Brain microvascular endothelial cell (primary cell): Measurements from ENCODE around the gene ZBTB25.

Source experiments
- DNase-seq: peaks from one replicate; pipeline ENCODE4 v3.0.0-alpha.2; 2020
- H3K27ac ChIP-seq: fragments of 250-450 bp; sonication (Bioruptor Pico); 2 replicates; pipeline ENCODE4 v1.5.1; 2020; ENCODE audit warnings: mild to moderate bottlenecking, moderate library complexity
- H3K27me3 ChIP-seq: fragments of 250-450 bp; sonication (Bioruptor Pico); replicated peaks from 2 replicates; pipeline ENCODE4 v1.5.1; 2020; ENCODE audit warnings: mild to moderate bottlenecking
- H3K36me3 ChIP-seq: fragments of 250-450 bp; sonication (Bioruptor Pico); replicated peaks from 2 replicates; pipeline ENCODE4 v1.5.1; 2020; ENCODE audit warnings: mild to moderate bottlenecking
- H3K4me3 ChIP-seq: 2 replicates; pipeline ENCODE4 v1.5.1; 2011; ENCODE audit warnings: low read depth, mild to moderate bottlenecking, control low read depth, low read length, moderate library complexity
- in situ Hi-C: cut with HindIII; loops from 2 replicates; pipeline ENCODE4 v1.10.0; 2017; ENCODE audit warnings: low sequenced_read_pairs, low pct_ligation_motif_present
- TF ChIP-seq, protein P1 (sequence below): IDR thresholded peaks from 2 replicates; pipeline ENCODE4 v1.5.1; 2011; ENCODE audit warnings: low read depth, mild to moderate bottlenecking, moderate library complexity, low read length, control low read depth, inconsistent platforms; ENCODE audit errors: missing control alignments

The ZBTB25 gene

GRCh38 chr14:64447876-64448670 lies 55.6 kb downstream of the ZBTB25 start:
- TF ChIP-seq, protein P1, sequence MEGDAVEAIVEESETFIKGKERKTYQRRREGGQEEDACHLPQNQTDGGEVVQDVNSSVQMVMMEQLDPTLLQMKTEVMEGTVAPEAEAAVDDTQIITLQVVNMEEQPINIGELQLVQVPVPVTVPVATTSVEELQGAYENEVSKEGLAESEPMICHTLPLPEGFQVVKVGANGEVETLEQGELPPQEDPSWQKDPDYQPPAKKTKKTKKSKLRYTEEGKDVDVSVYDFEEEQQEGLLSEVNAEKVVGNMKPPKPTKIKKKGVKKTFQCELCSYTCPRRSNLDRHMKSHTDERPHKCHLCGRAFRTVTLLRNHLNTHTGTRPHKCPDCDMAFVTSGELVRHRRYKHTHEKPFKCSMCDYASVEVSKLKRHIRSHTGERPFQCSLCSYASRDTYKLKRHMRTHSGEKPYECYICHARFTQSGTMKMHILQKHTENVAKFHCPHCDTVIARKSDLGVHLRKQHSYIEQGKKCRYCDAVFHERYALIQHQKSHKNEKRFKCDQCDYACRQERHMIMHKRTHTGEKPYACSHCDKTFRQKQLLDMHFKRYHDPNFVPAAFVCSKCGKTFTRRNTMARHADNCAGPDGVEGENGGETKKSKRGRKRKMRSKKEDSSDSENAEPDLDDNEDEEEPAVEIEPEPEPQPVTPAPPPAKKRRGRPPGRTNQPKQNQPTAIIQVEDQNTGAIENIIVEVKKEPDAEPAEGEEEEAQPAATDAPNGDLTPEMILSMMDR, result no peak
- peak; percentile 16 for DNase-seq
- no peaks in the 10 kb centered on the region for H3K27me3 ChIP-seq
- peaks cover 11% of the 10 kb centered on the region for H3K36me3 ChIP-seq
- no peak overlapping the region for H3K27ac ChIP-seq
- in situ Hi-C loops, result no loop called here
- no peak overlapping the region for H3K4me3 ChIP-seq

DNA sequence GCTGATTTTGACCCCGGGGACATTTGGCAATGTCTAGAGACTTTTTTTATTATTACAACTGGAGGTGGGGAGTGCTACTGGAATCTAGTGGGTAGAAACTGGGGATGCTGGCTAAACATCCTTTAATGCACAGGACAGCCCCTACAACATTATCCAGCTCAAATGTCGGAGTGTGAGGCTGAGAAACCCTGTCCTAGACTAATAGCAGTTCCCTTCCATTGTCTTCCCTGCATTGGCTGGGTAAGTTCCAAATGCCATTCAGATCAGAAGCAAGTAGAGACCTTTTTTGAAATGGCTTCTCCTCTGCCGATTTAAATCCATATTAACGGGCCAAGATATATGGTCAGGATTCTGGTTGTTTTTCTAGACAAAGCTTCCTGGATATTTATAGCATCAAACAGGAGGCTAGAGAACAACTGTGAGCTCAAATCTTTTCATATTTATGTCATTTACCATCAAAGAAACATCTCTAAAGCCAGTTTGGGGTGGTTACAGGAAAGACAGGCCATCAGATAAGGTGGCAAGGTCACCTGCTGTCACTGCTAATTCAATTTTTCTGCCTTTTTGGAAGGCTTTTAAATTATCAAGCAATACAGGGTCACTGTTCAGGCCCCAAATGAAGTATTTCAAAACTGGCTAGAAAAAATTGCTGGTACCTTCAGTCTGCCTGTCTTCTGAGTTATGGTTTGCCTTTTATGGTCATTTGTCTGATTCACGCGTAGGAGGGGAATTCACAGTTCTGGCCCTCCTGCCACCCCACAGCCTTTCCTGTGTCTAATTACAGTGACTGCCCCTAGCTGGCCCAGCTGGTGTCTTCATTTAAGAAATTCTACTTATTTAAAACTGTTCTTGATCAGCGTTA lies 58.4 kb downstream of the ZBTB25 start:
- peak; percentile 88 for DNase-seq
- Histone ChIP-seq H3K27me3 (no peaks in the 10 kb centered on the region), H3K36me3 (peaks cover 8% of the 10 kb centered on the region), H3K4me3 (no peak overlapping the region), H3K27ac (peak overlapping the region; percentile 94)
- TF ChIP-seq, protein P1, result peak; percentile 10
- in situ Hi-C loops, result no loop called here

- in situ Hi-C loops, result no loop called here
- no peak for DNase-seq
- Histone ChIP-seq H3K27ac (no peak overlapping the region), H3K27me3 (no peaks in the 10 kb centered on the region), H3K36me3 (no peaks in the 10 kb centered on the region), H3K4me3 (no peak overlapping the region)
- TF ChIP-seq, protein P1, result no peak
These were observed 59.5 kb downstream of the ZBTB25 start for GRCh38 chr14:64444140-64444539.

DNA sequence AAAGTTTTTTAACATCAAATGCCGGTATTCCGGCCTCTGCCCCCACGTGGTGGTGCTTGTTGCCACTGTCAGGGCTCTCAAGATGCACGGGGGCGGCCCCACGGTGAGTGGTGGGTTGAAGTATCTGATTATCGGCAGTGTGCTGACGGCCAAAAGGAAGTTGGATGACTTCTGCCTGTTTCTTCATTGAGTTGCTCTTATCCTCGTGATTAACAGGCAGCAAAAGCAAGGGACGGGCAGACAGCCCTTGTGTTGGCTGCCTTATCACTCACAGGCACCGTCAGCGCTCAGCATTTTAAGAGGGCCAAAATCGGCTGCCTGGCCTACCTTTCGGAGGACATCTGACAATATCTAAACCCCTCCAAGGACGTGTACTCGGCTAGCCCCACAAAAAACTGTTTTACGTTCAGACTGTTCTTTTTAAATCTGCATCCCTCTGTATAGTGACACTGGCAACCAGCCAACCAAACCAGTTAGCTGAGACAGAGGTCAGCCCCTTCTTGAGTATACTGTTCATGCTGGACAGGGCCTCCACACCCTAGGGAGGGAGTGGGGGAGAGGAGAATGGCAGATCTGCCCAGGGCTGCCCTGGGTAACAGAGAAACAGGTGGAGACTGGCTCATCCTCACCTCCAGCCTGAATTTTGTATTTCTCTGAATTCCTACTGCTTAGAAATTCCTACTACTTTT lies 61.2 kb downstream of the ZBTB25 start:
- Histone ChIP-seq H3K27ac (no peak overlapping the region), H3K4me3 (no peak overlapping the region)
- in situ Hi-C loops, result no loop called here

GRCh38 chr14:64440494-64440893 lies 63.1 kb downstream of the ZBTB25 start:
- H3K27me3 ChIP-seq, result no peaks in the 10 kb centered on the region
- in situ Hi-C loops, result no loop called here
- H3K36me3 ChIP-seq, result peaks cover 3% of the 10 kb centered on the region
- no peak overlapping the region for H3K4me3 ChIP-seq
- TF ChIP-seq, protein P1, result no peak
- no peak for DNase-seq
- H3K27ac ChIP-seq, result no peak overlapping the region

More for the DNA sequence above, 61.2 kb downstream of the ZBTB25 start:
- Histone ChIP-seq H3K27me3 (no peaks in the 10 kb centered on the region), H3K36me3 (no peaks in the 10 kb centered on the region)
- TF ChIP-seq, protein P1, result no peak
- no peak for DNase-seq
